ACC112 (cell line): ENCODE measurements around the gene USP31.

ENCODE experiments used
- H2AFZ ChIP-seq: fragments of 200-600 bp; sonication (generic); one replicate; pipeline ENCODE4 v1.6.0; 2017; ENCODE audit warnings: antibody characterized with exemption, low read length; ENCODE audit not compliant: unreplicated experiment
- H3K27ac ChIP-seq: fragments of 200-600 bp; sonication (generic); 2 replicates; pipeline ENCODE4 v1.5.1; 2014; ENCODE audit warnings: low read depth, mild to moderate bottlenecking, antibody characterized with exemption, low read length, moderate library complexity
- H3K27me3 ChIP-seq: fragments of 200-600 bp; sonication (generic); 2 replicates; pipeline ENCODE4 v1.6.1; 2014; ENCODE audit warnings: mild to moderate bottlenecking, antibody characterized with exemption, low read length, moderate library complexity, mixed read lengths; ENCODE audit not compliant: insufficient read depth
- H3K36me3 ChIP-seq: fragments of 200-600 bp; sonication (generic); 2 replicates; pipeline ENCODE4 v1.6.1; 2016; ENCODE audit warnings: mild to moderate bottlenecking, antibody characterized with exemption, low read length, moderate library complexity, mixed read lengths; ENCODE audit not compliant: insufficient read depth
- H3K4me1 ChIP-seq: fragments of 200-600 bp; sonication (generic); one replicate; pipeline ENCODE4 v1.6.1; 2016; ENCODE audit warnings: low read length, mixed read lengths; ENCODE audit not compliant: insufficient read depth, unreplicated experiment, control insufficient read depth
- H3K4me3 ChIP-seq: fragments of 200-600 bp; sonication (generic); 2 replicates; pipeline ENCODE4 v1.5.1; 2014; ENCODE audit warnings: mild to moderate bottlenecking, low read depth, low read length
- H3K79me2 ChIP-seq: fragments of 200-600 bp; sonication (generic); one replicate; pipeline ENCODE4 v1.6.0; 2016; ENCODE audit warnings: low read length; ENCODE audit not compliant: control insufficient read depth, unreplicated experiment, insufficient read depth

The USP31 gene

DNA sequence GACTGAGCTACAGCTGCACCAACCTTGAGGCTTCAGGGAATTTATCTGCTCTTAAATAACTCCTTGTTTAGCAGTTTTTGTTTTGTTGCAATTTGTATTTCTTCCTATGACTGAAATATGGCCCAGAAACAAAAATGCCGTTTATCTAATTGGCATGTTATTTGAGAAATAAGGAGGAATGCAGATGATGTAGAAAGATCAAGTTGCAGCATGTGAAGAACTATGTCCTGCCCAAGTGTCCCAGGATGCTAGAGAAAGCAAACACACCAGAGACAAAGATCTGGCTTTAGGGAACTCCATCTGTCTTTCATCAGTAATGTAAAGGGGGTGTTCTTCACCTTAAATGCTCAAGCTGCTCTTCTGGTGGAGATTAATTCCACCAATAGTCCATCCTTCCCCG is 29.7 kb downstream of the USP31 start:
- H3K79me2 ChIP-seq = peaks cover 73% of the 10 kb centered on the region
- H2AFZ ChIP-seq = no peak overlapping the region
- H3K36me3 ChIP-seq = no peaks in the 10 kb centered on the region
- H3K4me3 ChIP-seq = no peak overlapping the region
- no peaks in the 10 kb centered on the region for H3K27me3 ChIP-seq
- H3K4me1 ChIP-seq = peaks cover 38% of the 10 kb centered on the region
- no peak overlapping the region for H3K27ac ChIP-seq

DNA sequence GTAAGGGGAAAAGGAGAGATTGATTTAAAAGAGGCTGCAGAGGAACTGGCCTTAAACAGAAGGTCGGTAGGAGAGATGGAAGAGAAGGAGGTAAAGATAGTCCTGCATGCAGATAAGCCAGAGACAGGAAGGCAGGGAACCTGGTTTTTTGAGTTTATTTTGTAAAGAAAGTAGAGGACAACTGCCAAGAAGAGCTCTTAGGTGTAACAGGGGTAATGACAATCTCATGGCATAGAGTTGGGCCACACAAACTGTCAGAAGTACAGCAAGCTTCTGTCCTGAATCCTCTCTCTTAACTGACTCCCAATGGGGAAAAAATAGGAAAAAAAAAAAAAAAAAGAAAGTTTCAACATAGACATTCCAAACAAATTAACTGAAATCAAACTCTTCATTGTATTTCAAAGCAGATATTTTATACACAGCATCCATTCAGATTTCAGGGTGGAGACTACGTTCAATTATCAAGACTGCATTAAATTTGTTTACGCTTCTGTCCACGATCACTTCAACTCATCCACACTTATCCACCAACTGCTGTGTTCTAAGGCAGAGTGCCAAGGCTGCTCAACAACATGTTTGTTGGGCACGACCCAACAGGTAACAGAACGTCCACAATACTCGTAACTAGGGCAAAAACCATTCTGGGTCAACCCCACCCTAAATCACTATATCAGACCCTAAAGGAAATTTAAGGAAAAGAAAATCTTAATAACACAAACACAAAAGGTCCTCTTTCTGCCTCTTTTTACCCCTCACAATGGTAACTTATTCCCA is 34.9 kb downstream of the USP31 start:
- H3K27ac ChIP-seq = no peak overlapping the region
- peaks cover 50% of the 10 kb centered on the region for H3K79me2 ChIP-seq
- H3K4me3 ChIP-seq = no peak overlapping the region

DNA sequence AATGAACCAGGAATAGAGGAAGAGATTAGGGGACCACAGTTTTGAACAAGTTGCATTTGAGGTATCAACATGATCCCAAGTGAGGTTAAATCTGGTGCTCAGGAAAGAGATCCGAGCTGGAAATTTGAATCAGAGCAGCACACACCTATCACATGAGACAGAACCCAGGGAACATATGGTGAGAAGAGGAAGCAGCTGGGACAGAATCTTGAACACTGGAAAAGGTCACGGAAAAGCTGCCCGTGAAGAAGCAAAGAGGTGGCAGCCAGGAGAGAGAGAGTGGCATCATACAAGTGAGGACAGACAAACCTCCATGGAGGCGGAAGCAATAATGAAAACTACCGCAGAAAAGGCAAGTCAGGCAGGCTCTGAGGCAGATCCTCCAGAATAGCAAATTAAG is 36.1 kb downstream of the USP31 start:
- Histone ChIP-seq H2AFZ (no peak overlapping the region), H3K36me3 (peaks cover 7% of the 10 kb centered on the region; the same call in 1 of the 2 replicates), H3K27me3 (no peaks in the 10 kb centered on the region), H3K4me3 (no peak overlapping the region), H3K27ac (no peak overlapping the region), H3K79me2 (peaks cover 47% of the 10 kb centered on the region), H3K4me1 (no peaks in the 10 kb centered on the region)

More for the DNA sequence above, 34.9 kb downstream of the USP31 start:
- Histone ChIP-seq H3K4me1 (peaks cover 6% of the 10 kb centered on the region), H2AFZ (no peak overlapping the region), H3K27me3 (no peaks in the 10 kb centered on the region), H3K36me3 (0 out of 2 replicates have a peak, but pooled peaks cover 4% of the 10 kb centered on the region)

DNA sequence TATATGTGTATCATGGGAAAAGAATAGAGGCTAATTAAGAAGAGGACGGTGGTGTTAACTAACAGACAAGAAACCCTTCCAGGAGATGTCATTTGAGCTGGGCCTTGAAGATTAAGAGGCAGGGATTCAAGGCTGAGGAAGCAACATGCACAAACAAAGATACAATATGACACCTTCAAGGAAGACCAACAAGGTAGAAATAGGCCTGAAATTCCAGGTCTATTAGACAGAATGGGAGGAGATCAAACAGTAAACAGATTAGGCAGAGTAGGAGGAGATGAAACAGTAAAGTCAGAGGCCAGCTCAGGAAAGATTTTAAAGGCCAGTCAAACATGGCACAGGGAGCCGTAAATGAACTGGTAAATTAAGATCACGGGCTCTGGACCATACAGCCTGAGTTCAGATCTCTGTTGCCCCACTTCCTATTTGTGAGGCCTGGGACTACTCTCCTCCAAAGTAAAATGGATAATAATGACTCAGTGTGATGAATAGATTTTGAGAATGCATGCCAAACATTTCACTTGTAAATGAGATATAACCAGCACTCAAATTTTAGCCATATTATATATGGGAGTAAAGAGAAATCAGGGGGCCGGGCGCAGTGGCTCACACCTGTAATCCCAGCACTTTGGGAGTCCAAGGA is 38.9 kb downstream of the USP31 start:
- Histone ChIP-seq H3K4me3 (no peak overlapping the region), H3K27ac (no peak overlapping the region), H2AFZ (no peak overlapping the region), H3K27me3 (no peaks in the 10 kb centered on the region), H3K36me3 (peaks cover 12% of the 10 kb centered on the region), H3K4me1 (no peaks in the 10 kb centered on the region), H3K79me2 (peaks cover 35% of the 10 kb centered on the region)

DNA sequence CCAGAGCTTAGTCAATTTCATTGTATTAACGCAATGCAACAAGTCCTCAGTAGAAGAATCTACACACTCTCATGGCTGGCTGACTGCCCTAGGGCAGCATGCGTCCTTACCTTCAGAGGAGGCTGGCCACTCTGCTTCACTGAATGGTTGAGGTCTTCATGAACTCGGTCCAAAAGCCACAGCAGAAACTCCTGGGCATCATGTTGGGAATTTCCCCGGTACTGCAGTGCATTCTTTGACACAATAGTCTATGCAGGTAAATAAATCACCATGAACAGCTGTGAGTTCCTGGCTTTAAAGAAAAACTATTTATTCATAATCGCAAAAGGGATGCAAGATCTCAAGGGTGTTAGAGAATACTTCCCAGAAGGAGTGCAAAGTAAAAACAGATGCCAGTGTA is 41.3 kb downstream of the USP31 start:
- no peak overlapping the region for H3K4me3 ChIP-seq

DNA sequence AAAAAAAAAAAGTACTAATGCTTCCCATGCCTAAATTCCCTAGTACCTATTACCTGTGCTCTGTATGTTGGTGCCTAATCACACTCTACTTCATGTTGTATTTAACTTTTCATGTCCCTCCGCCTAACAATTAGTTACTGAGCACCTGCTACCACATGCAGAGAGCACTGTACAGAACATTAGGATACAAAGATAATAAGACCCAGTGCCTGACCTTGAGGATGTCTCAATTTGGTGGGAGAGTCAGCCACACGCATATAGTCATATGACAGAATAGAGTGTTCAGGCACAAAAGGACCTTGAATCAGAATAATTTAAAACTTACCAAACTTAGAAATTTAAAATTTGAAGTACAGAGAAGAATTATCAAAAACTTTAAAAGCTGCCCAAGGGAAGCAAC is 42.1 kb downstream of the USP31 start:
- no peak overlapping the region for H2AFZ ChIP-seq
- H3K4me3 ChIP-seq = no peak overlapping the region
- H3K79me2 ChIP-seq = peaks cover 22% of the 10 kb centered on the region
- H3K27me3 ChIP-seq = no peaks in the 10 kb centered on the region
- H3K27ac ChIP-seq = no peak overlapping the region
- H3K4me1 ChIP-seq = no peaks in the 10 kb centered on the region
- peaks cover 12% of the 10 kb centered on the region for H3K36me3 ChIP-seq

More for the DNA sequence above, 41.3 kb downstream of the USP31 start:
- H3K27me3 ChIP-seq = no peaks in the 10 kb centered on the region
- H3K79me2 ChIP-seq = peaks cover 23% of the 10 kb centered on the region
- no peak overlapping the region for H3K27ac ChIP-seq
- H2AFZ ChIP-seq = no peak overlapping the region
- no peaks in the 10 kb centered on the region for H3K4me1 ChIP-seq
- H3K36me3 ChIP-seq = peaks cover 12% of the 10 kb centered on the region

DNA sequence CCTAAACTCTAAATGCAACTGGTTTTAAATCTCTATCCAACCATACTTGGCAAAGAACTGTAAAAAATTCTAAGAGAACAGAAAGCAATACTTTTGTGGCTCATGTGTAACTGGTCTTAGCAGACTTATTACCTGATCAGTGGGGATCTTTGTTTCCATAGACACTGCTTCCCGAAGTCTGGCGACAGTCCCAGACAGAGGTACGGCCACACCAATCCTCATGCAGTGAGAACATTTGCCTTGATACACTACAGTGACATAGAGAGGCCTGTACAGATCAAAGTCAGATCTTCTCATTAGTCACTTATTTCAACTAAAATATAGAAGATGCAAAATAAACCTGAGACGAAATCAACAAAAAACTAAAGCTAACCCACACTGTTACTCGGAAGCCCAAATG is 43.9 kb downstream of the USP31 start:
- Histone ChIP-seq H3K36me3 (peaks cover 23% of the 10 kb centered on the region), H3K4me3 (no peak overlapping the region), H2AFZ (no peak overlapping the region), H3K27ac (no peak overlapping the region), H3K4me1 (no peaks in the 10 kb centered on the region), H3K79me2 (peaks cover 11% of the 10 kb centered on the region), H3K27me3 (no peaks in the 10 kb centered on the region)

DNA sequence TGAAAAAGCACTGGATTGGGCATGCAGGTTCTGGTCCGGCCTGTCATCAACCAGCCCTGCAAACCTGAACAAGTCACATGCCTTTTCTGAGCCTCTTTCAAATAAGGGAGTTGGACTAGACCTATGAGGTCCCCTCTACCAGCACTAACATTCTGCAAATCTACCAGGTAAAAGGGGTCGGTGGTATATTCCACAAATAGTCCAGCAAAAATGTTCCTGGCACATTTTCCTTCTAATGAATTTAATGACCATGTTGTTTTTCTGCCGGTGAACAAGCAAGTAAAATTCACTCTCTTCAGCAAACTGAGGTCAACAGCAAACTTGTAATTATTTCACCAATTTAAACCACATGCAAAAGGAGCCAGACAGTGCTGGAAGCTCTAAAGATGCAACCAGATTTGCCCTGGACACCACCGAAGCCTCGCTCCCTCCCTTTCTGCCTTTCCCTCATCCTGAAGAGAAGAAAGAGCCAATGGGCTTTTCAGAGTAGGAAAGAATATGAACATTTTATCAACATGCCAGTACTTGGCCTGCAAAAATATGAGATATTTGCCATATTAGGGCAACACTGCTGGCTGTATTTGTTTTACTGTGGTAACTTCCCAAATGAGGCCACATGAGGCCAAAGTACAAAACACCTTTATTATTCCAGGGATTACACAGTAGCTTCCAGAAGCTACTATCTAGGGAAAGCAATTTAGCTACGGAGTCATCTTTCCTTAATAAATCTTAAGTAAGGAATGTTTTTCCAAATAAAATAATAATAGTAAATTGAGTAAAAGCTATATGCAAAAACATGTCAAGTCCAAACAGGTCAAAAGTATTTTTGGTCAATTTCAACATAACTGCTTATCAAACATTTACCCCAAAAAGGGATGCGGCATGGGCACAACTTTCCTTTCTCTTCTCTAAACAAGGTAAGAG is 45.0 kb downstream of the USP31 start:
- Histone ChIP-seq H3K36me3 (peaks cover 23% of the 10 kb centered on the region), H3K4me3 (no peak overlapping the region), H3K27me3 (no peaks in the 10 kb centered on the region), H2AFZ (no peak overlapping the region), H3K79me2 (peaks cover 4% of the 10 kb centered on the region), H3K27ac (no peak overlapping the region), H3K4me1 (no peaks in the 10 kb centered on the region)

DNA sequence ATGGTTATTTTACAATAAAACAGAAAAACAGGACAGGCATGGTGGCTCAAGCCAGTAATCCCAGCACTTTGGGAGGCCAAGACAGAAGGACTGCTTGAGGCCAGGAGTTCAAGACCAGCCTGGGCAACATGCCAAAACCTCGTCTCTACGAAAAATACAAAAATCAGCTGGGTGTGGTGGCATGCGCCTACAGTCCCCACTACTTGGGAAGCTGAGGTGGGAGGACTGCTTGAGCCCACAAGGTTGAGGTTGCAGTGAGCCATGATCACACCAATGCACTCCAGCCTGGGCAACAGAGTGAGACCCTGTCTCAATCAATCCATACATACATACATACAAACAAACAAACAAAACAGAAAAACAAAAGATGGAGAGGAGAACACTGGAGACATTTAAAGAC is 45.6 kb downstream of the USP31 start:
- Histone ChIP-seq H3K4me3 (no peak overlapping the region), H3K27me3 (no peaks in the 10 kb centered on the region), H3K36me3 (peaks cover 20% of the 10 kb centered on the region), H2AFZ (no peak overlapping the region), H3K27ac (no peak overlapping the region), H3K4me1 (no peaks in the 10 kb centered on the region), H3K79me2 (peaks cover 2% of the 10 kb centered on the region)

DNA sequence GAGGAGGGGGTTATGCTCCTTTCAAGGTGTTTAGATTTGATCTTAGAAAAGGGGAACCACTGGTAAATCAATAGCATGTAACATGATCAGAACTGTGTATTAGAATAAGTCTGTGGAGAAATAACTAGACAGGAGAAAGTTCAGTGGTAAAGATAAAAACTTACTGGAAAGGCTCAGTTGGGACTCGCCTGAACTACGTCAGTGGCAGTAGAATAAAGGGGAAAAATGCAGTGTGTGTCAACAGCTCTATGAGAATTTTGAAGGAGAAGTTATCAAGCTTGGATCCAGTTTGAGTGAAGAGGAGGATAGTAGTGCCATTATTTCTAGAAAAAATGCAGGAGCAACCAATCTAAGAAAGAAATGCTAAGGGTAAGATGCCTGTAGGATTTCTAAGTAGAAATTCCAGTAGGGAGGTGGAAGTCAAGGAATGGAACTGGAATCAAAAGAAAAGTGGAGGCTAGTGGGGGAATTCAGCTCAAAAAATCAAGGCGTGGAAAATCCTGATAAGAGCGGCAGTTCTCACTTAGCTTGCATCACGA is 48.2 kb downstream of the USP31 start:
- H3K4me3 ChIP-seq = no peak overlapping the region

More for the DNA sequence above, 48.2 kb downstream of the USP31 start:
- peaks cover 2% of the 10 kb centered on the region for H3K79me2 ChIP-seq
- no peaks in the 10 kb centered on the region for H3K27me3 ChIP-seq
- H3K36me3 ChIP-seq = peaks cover 20% of the 10 kb centered on the region
- no peak overlapping the region for H2AFZ ChIP-seq
- H3K4me1 ChIP-seq = no peaks in the 10 kb centered on the region
- no peak overlapping the region for H3K27ac ChIP-seq
